Stimulated activated CD8-positive, alpha-beta memory T cell treated with anti-CD3 and anti-CD28 coated beads, Interleukin-12 subunit alpha, Interleukin-12 subunit beta, amount 100 ng/mL, for 4 hours (primary cell): ENCODE measurements around the gene SERPINA12.

Source experiments
- DNase-seq: peaks from one replicate; pipeline ENCODE4 v3.0.0-alpha.2; 2020; ENCODE audit warnings: low read depth

Gene SERPINA12

DNA sequence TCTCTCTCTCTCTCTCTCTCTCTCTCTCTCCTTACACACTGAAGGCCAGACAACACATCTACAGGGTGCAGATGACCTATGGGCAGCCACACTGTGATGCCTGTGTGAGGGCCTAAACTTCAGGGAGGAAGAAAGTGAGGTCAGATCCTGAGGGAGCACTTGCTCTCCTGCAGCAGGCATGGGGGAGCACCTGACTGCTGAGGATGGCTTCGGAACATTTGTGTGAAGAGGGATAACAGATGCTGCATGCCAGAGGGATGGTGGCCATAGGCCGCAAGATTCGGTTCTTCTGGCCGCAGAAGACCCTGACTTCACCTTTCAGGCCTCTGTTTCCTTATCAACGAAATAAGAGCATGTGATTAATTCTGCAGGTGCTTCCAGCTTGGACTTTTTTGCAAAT lies 45.0 kb downstream of the SERPINA12 start:
- no peak for DNase-seq

DNA sequence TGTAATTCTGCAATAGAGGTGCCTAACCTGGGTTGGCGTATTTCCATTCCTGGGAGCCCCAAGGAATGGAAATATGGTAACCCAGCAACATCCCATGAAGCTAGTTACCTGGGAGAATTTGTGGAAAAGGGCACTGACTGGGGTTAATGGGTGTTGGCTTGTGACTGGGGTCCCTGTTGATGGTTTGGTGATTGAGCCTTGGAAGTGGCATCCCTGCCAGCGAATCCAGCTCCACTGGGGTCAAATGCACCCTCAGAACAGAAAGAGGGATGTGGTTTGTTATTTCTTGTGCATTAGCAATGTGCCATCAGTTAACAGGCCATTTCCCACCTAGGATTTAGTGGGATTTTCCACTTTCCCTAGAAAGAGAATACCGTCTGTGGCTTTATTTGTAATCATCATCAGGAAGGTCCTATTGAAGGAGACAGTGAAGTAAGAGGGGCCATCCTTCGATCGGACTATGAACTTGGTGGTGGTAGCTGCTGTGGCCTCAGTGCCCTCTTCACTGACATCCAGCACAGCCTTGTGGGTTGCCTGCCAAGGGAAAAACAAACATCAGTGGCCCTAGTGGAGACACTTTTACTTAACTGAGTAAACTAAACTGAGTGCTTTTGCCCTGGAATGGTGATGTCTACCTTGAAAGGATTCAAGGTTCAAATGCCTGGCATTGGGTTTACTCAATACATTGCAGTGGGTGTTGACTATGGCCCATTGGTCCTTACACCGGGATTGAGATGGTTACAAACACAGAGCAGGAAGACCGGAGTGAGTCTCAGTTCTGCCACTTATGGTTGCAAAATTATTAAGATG lies 46.3 kb downstream of the SERPINA12 start:
- no peak for DNase-seq

DNA sequence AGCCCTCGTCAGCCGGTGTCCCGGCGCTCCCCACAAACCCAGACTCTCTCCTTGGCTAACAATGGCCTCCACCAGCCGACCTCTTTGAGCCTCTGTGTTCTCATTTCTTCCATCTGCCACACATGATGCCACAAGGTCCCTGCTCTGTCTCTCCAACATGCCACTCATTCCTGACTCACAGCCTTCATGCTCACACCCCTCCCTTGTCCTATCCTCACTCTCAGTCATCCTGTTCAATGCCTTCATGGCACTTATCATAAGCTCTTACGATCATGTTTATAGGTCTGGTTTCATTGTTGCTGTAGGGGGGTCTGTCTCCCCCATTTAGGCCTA lies 47.1 kb downstream of the SERPINA12 start:
- no peak for DNase-seq

DNA sequence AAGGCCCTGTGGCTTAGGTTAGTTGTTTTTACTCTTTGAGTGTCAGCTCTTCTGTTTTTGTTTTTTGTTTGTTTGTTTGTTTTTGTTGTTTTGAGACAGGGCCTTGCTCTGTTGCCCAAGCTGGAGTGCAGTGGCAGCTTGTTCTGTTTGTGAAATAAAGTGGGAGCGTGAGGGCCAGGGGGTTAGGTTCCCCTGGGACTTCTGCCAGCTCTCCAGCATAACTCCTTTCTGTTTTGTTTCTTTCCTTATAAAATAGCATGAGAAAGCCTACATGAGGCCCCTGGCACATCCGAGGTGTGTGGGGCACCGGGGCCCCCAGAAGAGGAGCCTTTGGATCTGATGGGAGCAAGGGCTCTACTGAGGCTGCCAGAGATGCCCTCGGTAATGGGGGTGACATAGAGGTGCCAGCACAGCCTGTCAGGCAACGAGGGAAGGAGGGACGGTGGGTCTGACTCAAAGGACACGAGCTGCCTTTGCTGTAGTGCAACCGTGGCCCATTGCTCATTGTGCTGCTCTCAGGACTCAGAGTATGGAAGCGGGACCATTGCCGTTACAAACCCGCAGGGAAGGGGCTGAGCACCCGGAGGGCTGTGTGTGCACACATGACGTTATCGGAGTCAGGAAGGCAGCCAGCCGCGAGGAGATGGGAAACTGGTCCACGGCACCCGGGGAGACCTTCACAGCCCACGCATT lies 47.6 kb downstream of the SERPINA12 start:
- no peak for DNase-seq

DNA sequence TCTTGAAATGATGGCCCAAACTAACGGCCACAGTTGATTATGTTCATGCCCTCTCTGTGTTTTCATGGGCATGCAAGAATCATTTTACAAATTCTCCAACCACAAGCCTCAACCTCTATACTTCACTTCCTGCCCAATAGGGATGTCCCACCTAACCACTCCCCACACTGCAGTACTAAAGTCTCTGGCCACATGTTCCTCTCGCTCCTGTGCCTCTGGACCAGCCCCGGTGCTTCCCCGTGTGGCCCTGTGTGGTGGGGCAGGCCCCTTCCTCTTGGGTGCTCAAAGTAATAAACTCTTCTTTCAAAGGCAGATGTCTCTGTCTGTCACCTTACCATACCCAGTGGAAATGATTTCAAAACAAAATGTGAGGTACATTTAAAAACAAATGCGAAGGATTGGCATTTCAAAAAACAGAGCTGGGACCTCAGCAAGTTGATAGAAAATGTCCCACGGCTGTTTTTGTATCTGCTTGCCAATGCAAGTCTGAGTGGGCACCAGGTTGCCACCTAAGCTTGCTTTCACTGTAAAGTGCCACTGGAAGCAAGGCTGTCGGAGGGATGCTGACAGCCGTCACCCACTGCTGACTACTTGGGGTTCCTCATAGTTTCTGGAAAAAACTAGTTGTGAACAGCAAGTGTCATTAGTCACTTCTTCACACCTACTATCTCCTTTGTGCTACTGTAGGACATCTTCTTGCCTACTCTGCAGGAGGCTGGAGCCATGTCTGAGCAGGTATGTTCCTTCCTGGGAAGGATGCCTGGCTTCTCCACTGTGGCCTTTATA lies 48.4 kb downstream of the SERPINA12 start:
- no peak for DNase-seq

DNA sequence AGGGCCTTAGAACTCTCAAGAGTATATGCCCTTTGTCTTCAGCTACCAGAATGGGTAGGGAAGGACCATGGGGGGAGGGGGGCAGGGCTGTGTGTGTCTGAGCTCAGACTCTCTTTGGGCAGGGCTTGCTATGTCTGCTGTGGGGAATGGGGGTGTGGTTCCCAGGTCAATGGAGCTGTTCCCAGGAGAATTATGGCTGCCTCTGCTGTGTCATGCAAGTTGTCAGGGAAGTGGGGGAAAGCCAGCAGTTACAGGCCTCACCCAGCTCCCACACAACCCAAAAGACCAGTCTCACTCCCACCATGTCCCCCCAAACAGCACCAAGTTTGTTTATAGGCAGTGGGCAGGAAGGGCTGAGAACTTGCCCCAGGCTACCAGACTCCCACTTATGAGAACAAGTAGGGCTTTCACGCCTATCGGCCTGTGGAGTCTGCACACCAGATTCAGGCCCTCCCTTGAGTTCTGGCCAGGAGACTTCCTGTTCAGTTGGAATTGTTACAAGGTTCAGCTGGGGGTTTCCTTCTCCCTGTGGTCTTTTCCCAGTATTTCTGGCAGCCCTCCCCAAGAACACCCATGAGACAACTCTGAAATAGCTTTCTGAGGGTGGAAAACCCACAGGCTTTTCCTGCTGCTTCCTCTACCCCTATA lies 50.6 kb downstream of the SERPINA12 start:
- DNase-seq, result no peak

DNA sequence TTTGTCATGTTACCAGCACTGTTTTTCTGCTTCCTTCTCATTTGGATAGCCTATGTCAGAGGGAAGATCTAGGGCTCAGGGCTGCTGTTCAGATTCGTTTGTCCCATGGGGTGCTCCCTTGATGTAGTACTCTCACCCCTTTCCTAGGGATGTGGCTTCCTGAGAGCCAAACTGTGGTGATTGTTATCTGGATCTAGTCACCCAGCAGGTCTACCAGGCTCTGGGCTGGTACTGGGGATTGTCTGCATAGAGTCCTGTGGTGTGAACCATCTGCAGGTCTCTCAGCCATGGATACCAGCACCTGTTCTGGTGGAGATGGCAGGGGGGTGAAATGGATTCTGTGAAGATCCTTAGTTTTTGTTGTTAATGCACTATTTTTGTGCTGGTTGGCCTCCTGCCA lies 51.2 kb downstream of the SERPINA12 start:
- DNase-seq, result no peak

DNA sequence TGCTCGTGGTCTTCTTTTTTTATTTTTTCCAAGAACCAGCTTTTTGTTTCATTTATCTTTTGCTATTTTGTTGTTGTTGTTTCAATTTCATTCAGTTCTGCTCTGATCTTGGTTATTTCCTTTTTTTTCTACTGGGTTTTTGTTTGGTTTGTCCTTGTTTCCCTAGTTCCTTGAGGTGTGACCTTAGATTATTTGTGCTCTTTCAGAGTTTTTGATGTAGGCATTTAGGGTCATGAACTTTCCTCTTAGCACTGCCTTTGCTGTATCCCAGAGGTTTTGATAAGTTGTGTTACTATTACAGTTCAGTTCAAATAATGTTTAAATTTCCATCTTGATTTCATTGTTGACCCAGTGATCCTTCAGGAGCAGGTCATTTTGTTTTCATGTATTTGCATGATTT lies 53.3 kb downstream of the SERPINA12 start:
- no peak for DNase-seq

DNA sequence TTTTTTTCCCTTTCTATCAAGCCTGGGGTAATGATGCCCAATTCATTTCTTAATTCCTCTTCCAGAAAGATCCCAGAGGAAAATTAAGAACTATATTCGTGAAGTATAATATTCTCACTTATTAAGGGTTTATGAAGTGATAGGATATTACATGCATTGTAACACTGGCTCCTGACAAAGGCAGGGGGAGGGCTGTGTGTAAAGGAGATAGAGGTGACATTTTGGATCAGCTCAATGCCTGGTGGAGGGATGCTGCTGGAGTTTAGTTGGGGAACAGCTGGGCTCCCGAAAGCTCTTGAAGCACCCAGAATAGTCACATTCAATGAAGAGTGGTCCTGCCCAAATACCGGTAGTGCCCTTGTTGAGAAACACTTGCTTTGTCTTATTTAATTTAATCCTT lies 57.4 kb downstream of the SERPINA12 start:
- no peak for DNase-seq

DNA sequence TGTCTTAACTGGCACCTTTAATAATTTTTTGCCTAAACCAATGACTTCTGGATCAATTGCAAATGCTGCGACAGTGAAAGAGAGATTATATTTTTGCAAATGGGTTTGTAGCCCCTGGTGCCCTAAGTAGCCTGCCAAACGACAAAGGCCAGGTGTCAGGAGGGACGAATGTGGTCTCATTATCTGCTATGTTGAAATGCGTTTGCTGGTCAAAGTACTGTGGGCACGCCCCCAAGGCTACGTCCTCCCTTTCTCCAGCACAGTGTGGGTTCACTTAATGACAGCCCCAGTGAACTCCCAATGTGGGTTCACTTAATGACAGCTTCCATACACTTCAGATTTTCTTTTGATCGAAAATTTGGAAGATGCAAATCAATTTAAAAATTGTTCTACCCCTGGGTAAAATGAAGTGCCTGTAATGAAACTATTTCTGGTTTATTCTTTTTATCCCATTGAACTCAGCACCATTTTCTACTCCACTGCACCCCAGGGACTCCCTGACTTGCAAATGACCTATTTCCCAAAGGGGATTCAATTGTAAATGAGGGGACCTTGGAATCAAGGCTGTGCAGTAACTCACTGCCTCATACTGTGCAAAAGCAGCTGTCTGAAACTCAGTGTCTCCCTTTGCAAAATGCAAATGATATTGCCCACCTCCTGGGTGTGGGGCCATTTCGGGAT lies 58.0 kb downstream of the SERPINA12 start:
- DNase-seq, result no peak

DNA sequence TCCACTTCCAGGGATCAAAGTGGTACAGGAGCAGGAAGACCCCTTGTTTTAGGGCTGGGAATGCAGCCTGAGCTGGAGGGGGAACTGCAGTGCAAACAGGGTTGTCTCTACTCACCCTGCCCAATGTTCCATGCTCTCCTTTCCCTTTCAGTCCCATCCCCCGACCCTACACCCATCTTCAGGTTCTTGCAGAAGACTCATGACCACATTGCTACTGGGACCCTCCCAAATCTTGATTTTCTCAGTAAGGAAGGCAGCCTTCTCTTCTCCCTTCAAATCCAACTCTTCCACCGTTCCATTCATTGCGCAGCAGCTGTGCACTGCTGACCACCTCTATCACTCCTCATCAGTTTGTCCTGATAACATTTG lies 58.6 kb downstream of the SERPINA12 start:
- DNase-seq, result no peak

DNA sequence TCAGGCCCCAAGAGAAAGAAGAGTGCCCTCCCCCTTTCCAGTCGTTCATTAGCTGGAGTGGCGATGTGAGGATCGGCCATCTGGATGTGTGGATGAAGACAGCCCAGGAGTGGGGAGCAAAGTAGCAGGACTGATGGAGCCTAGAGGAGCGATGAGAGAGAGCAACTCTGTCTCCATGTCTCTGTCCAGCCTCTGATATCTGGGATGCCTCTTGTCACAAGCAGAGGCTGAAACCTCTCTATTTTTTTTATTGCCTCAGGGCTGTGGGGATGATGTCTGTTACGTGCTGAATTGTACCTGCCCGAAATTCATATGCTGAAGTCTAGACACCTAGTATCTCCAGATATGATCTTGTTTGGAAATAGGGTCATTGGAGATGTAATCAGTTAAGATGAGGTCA lies 59.3 kb downstream of the SERPINA12 start:
- DNase-seq, result no peak

DNA sequence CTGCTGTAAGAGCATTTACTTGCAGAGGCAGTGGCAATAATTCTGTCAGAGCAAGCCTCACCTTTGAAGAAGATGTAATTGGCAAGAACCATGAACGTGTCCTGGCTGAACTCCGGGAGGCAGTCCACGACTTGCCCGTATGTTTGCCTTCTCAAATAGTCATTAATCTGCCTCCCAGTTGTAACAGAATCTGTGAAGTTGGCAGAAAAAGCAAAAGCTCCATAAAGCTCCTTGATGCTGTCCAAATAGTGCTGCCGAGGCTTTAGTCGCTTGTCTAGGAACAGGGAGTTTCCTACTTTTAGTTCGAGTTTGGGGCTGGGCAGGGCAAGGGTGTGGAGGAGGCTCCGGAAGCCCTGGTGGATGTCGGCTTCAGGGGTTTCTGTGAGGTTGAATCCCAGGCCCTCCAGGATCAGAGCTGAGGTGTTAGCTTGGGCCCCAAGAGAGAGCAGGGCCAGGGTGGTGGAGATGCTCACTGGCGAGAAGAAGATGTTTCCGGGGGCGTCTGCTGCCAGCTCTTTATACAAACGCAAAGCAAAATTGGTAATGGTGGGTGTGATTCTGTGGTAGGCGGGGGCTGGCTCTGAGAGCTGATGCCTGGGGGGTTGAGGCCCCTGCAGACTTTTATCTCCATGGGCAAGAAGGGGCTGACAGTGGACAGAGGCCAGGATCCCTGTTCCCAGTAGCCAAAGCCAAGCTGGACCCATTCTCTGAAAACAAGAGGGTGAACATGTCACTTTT lies 61.0 kb downstream of the SERPINA12 start:
- no peak for DNase-seq

DNA sequence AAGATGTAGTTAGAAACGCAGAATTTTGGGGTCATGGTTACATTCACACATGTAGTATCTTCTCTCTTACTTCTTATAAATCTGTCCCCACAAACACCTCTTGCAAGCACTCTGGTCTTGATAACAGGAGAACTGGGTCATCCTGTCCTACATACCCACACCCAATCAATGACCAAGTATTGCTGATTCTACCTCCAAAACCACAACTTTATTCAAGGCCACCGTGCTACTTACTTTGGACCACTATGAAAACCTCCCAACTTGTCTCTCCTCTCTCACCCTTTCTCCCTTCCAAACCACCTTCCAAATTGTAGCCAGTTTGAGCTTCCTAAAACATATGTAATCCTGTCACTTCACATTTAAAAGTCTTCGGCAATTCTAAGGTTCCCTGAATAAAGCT lies 62.1 kb downstream of the SERPINA12 start:
- no peak for DNase-seq

DNA sequence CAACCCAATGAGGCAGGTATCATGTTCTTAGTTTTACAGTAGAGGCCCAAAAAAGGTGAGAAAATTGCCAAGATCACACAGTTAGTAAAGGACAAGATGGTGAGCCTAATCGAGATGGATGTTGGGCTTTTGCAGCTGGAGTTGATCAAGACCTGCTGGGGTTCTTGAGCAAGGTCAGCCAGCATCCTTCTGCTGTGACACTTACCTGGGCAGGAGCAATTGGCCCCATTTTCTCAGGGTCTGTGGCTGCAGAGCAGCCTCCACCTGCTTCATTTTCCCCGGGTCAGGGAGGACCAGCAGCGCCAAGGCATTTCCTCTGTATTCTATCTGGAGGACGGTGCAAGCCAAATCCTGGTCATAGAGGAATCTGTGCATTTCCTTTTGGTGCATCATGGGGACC lies 63.1 kb downstream of the SERPINA12 start:
- DNase-seq, result no peak

DNA sequence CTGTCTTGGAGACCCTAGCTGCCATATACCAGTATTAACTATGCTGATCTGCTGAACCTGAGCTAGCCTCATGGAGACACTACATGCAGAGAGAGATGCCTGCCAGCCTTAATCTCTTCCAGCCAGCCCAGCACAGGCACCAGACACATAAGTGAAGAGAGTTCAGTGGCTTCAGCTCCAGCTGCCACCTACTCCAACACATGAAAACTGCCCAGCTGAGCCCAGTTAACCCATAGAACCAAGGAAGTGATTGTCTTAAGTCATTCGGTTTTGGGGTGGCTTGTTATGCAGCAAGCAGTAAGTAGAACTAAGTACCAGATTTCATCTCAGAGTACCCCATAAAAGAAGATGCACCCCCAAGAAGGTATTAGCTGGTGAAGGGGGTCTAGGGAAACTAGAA lies 64.3 kb downstream of the SERPINA12 start:
- DNase-seq, result no peak

DNA sequence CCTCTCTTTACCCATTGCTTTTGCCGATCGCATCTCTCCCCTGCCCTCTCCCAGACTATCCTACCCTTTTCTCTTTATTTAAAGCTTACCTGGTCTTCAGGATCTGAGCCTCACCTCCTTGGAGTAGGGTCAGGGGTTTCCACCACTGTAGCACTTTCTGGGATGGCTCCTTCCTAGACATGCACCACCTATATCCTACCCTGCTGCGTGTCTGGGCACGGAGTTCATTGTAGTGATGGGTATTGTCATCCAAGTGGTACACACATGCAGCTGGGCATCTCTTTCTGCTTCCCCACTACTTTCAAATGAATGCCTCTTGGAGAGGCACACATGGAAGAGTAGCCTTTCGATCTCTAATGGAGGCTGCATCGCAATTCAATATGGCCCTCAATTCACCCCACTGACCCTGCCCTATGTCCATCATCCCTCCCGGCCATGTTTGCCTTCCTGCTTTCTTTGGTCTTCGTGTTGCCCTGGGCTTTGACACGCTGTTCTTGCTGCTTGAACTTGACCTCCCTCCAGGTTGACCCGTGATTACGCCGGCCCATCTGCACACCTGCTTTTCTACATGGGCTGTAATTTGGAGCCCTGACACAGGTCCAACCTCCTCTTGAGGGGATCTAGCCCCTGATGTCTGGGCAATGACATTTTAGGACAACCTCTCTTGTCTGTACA lies 67.6 kb downstream of the SERPINA12 start:
- no peak for DNase-seq

DNA sequence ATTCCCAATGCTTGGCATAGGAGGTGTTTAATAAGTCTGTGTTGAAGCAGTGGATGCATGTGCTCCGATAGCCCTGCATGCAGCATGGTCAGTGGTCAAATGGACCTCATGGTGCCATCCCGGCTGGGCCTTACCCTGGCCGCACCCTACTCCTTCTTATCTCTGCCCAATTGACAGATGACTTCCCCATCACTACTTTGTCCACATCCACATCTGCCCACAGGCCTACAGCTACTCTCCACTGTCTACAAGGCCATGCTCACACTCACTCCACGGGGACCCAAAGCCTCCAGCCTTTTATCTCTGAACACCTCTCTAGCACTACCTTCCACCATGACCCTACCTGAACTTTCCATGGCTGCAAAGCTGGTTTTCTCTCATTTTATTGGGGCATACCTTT lies 68.1 kb downstream of the SERPINA12 start:
- DNase-seq, result no peak

DNA sequence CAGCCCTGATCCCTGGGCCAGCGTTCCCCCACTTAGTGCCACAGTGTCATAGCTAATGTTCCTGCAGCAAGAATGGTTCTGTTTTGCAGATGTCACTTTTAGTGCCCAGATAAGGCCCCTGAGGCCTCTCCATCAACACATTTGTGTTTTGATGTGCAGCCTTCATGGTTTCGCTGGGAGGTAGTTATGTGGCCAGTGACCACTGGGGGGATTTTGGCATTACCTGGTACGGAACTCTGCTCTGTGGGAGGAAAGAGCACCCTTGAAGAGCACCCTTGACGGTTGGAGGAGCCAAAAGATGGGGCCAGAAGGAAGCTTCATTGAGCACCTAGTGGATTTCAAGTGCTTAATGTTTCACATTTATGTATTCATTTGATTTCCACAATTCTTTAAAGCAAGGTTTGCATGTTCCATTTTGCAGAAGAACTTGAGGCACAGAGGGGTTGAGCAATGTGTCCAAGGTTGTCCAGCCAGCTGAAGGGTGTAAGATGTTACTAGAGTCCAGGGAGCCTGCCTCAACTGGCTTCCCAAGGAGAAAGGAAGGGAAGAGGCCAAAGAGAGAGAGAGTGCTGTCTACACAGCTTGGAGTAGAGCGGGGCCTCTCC lies 69.7 kb downstream of the SERPINA12 start:
- DNase-seq, result no peak
